NCI-H82 treated with DMSO at 0.1 percent for 48 hours (cell line): ENCODE data around the gene RAB29.

ENCODE experiments used
- DNase-seq: peaks from one replicate; lab custom pipeline; 2025; ENCODE audit not compliant: unreplicated experiment; lab: John Stamatoyannopoulos, UW

RAB29 gene

GRCh38 chr1:205797168-205797567 lies 21.9 kb upstream of the RAB29 start:
- DNase-seq = no peak

GRCh38 chr1:205794011-205794730 lies 18.9 kb upstream of the RAB29 start:
- DNase-seq = no peak

- DNase-seq = peak; percentile 16
Measured at GRCh38 chr1:205792961-205793673, 17.8 kb upstream of the RAB29 start.

GRCh38 chr1:205792481-205792881 lies 17.2 kb upstream of the RAB29 start:
- no peak for DNase-seq

- peak; percentile 72 for DNase-seq
Measured at GRCh38 chr1:205791568-205792180, 16.4 kb upstream of the RAB29 start.

- DNase-seq = no peak
Measured at GRCh38 chr1:205787287-205787916, 12.1 kb upstream of the RAB29 start.

- no peak for DNase-seq
Measured at GRCh38 chr1:205786601-205787000, 11.3 kb upstream of the RAB29 start.

GRCh38 chr1:205785446-205785845 lies 10.2 kb upstream of the RAB29 start:
- no peak for DNase-seq

GRCh38 chr1:205783904-205784303 lies 8.6 kb upstream of the RAB29 start:
- no peak for DNase-seq

- DNase-seq = no peak
Measured at GRCh38 chr1:205783433-205783795, 8.1 kb upstream of the RAB29 start.

GRCh38 chr1:205782627-205783432 lies 7.5 kb upstream of the RAB29 start:
- DNase-seq = no peak

- DNase-seq = no peak
Measured at GRCh38 chr1:205780335-205780734, 5.1 kb upstream of the RAB29 start.

GRCh38 chr1:205777994-205778393 lies 2.7 kb upstream of the RAB29 start:
- no peak for DNase-seq

GRCh38 chr1:205775717-205776056 lies 405 bp upstream of the RAB29 start:
- no peak for DNase-seq

GRCh38 chr1:205774198-205775014 lies 876 bp downstream of the RAB29 start:
- no peak for DNase-seq

GRCh38 chr1:205772607-205773032 lies 2.7 kb downstream of the RAB29 start:
- DNase-seq = no peak

- DNase-seq = no peak
Measured at GRCh38 chr1:205770618-205771017, 4.7 kb downstream of the RAB29 start.

- DNase-seq = no peak
Measured at GRCh38 chr1:205769641-205770365, 5.5 kb downstream of the RAB29 start.

- no peak for DNase-seq
Measured at GRCh38 chr1:205767248-205767647, 8.0 kb downstream of the RAB29 start.

GRCh38 chr1:205766570-205766969 lies 8.7 kb downstream of the RAB29 start:
- no peak for DNase-seq
